ENCODE measurements around the gene RP9. TPM values are rescaled to one million over a fixed set of nuclear protein-coding genes. Genes with fewer than 3 reads are reported as not detected.

The RP9 gene
- total RNA-seq, 1 donor from 2014 or later = 29.4 TPM

DNA sequence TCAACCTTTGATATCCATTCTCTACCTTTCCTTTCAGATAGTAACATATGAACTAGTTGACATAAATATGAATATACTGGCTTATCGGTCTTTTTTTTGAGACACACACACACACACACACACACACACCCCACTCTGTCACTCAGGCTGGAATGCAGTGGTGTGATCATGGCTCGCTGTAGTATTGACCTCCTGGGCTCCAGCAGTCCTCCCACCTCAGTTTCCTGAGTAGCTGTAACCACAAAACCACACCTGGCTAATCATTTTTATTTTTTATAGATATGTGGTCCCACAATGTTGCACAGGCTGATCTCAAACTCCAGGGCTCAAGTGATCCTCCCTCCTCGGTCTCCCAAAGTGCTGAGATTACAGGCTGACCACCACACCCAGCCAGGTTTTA lies 32.5 kb downstream of the RP9 start:
- H3K36me3 Mint-ChIP-seq = no peaks in the 10 kb centered on the region
- no peaks in the 10 kb centered on the region for H3K9me3 ChIP-seq (ENCODE audit: low read depth)
- no peak overlapping the region for H3K4me2 ChIP-seq
- no peak overlapping the region for H3K27ac Mint-ChIP-seq
- H3K27me3 Mint-ChIP-seq (ENCODE audit: insufficient read depth, low read depth) = peaks cover 3% of the 10 kb centered on the region
- no peak overlapping the region for H3K9ac ChIP-seq
- H3K36me3 ChIP-seq = no peaks in the 10 kb centered on the region
- no peaks in the 10 kb centered on the region for H3K4me1 Mint-ChIP-seq
- H3K4me3 Mint-ChIP-seq = no peak overlapping the region
- H3K4me3 ChIP-seq = no peak overlapping the region
- H3K4me1 ChIP-seq = no peaks in the 10 kb centered on the region
- no peaks in the 10 kb centered on the region for H3F3A ChIP-seq (ENCODE audit: low read depth)
- no peak for DNase-seq (ENCODE audit: low spot score)
- no peak overlapping the region for H3K27ac ChIP-seq
- H3K79me2 ChIP-seq (ENCODE audit: low read depth) = no peaks in the 10 kb centered on the region
- H2AFZ ChIP-seq (replicated peaks) = no peak overlapping the region
- TF ChIP-seq EZH2 (IDR thresholded peaks at IDR 0.05) = no peak
- no peak for TF ChIP-seq EZH2phosphoT487 (IDR thresholded peaks at IDR 0.05)
- TF ChIP-seq, protein P1, sequence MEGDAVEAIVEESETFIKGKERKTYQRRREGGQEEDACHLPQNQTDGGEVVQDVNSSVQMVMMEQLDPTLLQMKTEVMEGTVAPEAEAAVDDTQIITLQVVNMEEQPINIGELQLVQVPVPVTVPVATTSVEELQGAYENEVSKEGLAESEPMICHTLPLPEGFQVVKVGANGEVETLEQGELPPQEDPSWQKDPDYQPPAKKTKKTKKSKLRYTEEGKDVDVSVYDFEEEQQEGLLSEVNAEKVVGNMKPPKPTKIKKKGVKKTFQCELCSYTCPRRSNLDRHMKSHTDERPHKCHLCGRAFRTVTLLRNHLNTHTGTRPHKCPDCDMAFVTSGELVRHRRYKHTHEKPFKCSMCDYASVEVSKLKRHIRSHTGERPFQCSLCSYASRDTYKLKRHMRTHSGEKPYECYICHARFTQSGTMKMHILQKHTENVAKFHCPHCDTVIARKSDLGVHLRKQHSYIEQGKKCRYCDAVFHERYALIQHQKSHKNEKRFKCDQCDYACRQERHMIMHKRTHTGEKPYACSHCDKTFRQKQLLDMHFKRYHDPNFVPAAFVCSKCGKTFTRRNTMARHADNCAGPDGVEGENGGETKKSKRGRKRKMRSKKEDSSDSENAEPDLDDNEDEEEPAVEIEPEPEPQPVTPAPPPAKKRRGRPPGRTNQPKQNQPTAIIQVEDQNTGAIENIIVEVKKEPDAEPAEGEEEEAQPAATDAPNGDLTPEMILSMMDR (IDR thresholded peaks at IDR 0.05) = no peak
- H3K27me3 ChIP-seq = no peaks in the 10 kb centered on the region
- H4K20me1 ChIP-seq (ENCODE audit: low read depth) = no peaks in the 10 kb centered on the region
- H3K9me3 Mint-ChIP-seq = peaks cover 2% of the 10 kb centered on the region

DNA sequence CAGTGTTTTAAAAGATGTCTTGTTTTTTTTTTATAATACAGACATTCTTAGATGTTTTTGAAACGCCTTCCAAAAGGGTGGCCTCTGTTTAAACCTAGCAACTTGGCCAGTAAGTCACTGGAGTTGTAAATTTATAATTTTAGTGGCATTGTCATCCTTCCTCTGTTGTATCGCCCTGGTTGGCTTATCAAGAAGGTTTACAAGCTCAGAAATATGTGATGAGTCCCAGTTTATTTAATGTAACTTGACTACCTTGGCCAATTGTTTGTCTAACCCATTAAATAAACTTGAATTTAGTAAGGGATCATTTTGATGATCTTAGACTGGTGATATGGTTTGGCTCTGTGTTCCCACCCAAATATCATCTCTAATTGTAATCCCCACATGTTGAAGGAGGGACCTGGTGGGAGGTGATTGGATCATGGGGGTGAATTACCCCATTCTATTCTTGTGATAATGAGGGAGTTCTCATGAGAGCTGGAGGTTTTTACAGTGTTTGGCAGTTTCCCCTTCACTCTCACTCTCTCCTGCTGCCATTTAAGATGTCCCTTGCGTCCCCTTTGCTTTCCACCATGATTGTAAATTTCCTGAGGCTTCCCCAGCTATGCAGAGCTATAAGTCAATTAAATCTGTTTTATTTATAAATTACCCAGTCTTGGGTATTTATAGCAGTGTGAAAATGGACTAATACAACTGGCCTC lies 33.2 kb downstream of the RP9 start:
- no peak for DNase-seq (ENCODE audit: low spot score)
- H3K4me2 ChIP-seq = no peak overlapping the region
- no peaks in the 10 kb centered on the region for H3K79me2 ChIP-seq (ENCODE audit: low read depth)
- H3K36me3 ChIP-seq = no peaks in the 10 kb centered on the region
- no peaks in the 10 kb centered on the region for H3K4me1 Mint-ChIP-seq
- peaks cover 10% of the 10 kb centered on the region for H3K9me3 Mint-ChIP-seq
- no peaks in the 10 kb centered on the region for H3K9me3 ChIP-seq (ENCODE audit: low read depth)
- no peaks in the 10 kb centered on the region for H3K4me1 ChIP-seq
- no peak overlapping the region for H3K4me3 Mint-ChIP-seq
- no peaks in the 10 kb centered on the region for H3K36me3 Mint-ChIP-seq
- TF ChIP-seq EZH2 (IDR thresholded peaks at IDR 0.05) (no peak), EZH2phosphoT487 (IDR thresholded peaks at IDR 0.05) (no peak)
- no peak overlapping the region for H3K9ac ChIP-seq
- no peak overlapping the region for H2AFZ ChIP-seq (replicated peaks)
- H3F3A ChIP-seq (ENCODE audit: low read depth) = no peaks in the 10 kb centered on the region
- no peak overlapping the region for H3K27ac ChIP-seq
- H3K4me3 ChIP-seq = no peak overlapping the region
- H4K20me1 ChIP-seq (ENCODE audit: low read depth) = no peaks in the 10 kb centered on the region
- peaks cover 2% of the 10 kb centered on the region for H3K27me3 Mint-ChIP-seq (ENCODE audit: insufficient read depth, low read depth)
- no peak overlapping the region for H3K27ac Mint-ChIP-seq
- no peaks in the 10 kb centered on the region for H3K27me3 ChIP-seq

DNA sequence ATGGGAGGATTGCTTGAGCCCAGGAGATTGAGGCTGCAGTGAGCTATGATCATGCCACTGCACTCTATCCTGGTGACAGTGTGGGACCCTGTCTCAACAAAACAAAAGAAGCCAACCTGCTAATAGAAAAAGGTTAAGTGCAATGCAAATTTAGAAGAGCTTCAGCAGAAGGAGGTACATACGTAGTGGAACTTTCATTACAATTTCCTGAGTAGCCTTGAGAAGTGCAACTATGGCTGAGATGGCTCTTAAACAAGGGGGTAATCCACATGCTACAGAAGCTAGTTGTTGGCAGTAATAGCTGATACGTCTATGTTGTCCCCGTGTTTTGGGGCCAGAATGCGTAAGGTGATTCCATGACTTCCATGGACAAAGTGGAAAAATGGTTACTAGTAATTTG lies 36.0 kb downstream of the RP9 start:
- Histone ChIP-seq H3K79me2 (ENCODE audit: low read depth) (no peaks in the 10 kb centered on the region), H4K20me1 (ENCODE audit: low read depth) (no peaks in the 10 kb centered on the region), H3K27ac (no peak overlapping the region), H3K36me3 (no peaks in the 10 kb centered on the region), H3K4me2 (no peak overlapping the region), H3K9me3 (ENCODE audit: low read depth) (no peaks in the 10 kb centered on the region), H3F3A (ENCODE audit: low read depth) (no peaks in the 10 kb centered on the region), H3K27me3 (no peaks in the 10 kb centered on the region), H3K9ac (no peak overlapping the region), H3K4me1 (no peaks in the 10 kb centered on the region), H2AFZ (replicated peaks) (no peak overlapping the region), H3K4me3 (no peak overlapping the region)
- Mint-ChIP-seq H3K4me1 (no peaks in the 10 kb centered on the region), H3K36me3 (no peaks in the 10 kb centered on the region), H3K4me3 (no peak overlapping the region), H3K27me3 (ENCODE audit: insufficient read depth, low read depth) (peaks cover 3% of the 10 kb centered on the region), H3K9me3 (peaks cover 29% of the 10 kb centered on the region), H3K27ac (no peak overlapping the region)
- no peak for DNase-seq (ENCODE audit: low spot score)
- TF ChIP-seq, protein P1 (IDR thresholded peaks at IDR 0.05) = no peak
- TF ChIP-seq EZH2 (IDR thresholded peaks at IDR 0.05) = no peak
- no peak for TF ChIP-seq EZH2phosphoT487 (IDR thresholded peaks at IDR 0.05)

DNA sequence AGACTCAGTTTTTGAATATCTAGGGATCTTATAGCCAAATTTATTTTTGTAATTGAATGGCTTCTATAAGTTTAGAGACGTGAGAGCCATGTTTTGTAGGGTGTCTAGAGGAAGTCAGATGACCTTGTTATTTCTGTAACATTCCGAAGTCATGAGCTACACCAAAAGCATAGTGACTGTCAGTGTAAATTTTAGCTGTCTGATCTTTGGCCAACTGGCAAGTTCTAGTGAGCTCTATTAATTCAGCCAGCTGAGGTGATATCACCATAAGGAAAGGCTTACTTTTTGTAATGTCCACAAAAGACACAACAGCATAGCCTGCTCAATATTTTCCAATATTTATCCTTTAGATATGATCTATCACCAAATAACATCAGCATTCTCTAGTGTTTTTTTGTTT lies 36.7 kb downstream of the RP9 start:
- H4K20me1 ChIP-seq (ENCODE audit: low read depth) = no peaks in the 10 kb centered on the region
- no peak overlapping the region for H3K4me2 ChIP-seq
- TF ChIP-seq, protein P1 (IDR thresholded peaks at IDR 0.05) = no peak
- TF ChIP-seq EZH2phosphoT487 (IDR thresholded peaks at IDR 0.05) (no peak), EZH2 (IDR thresholded peaks at IDR 0.05) (no peak)
- no peaks in the 10 kb centered on the region for H3K9me3 ChIP-seq (ENCODE audit: low read depth)
- H3K79me2 ChIP-seq (ENCODE audit: low read depth) = no peaks in the 10 kb centered on the region
- Mint-ChIP-seq H3K4me3 (no peak overlapping the region), H3K27me3 (ENCODE audit: insufficient read depth, low read depth) (peaks cover 3% of the 10 kb centered on the region), H3K36me3 (no peaks in the 10 kb centered on the region), H3K27ac (no peak overlapping the region), H3K4me1 (no peaks in the 10 kb centered on the region), H3K9me3 (peaks cover 29% of the 10 kb centered on the region)
- no peak overlapping the region for H3K4me3 ChIP-seq
- H3K9ac ChIP-seq = no peak overlapping the region
- no peaks in the 10 kb centered on the region for H3F3A ChIP-seq (ENCODE audit: low read depth)
- no peaks in the 10 kb centered on the region for H3K27me3 ChIP-seq
- H3K27ac ChIP-seq = no peak overlapping the region
- DNase-seq (ENCODE audit: low spot score) = no peak
- no peak overlapping the region for H2AFZ ChIP-seq (replicated peaks)
- no peaks in the 10 kb centered on the region for H3K4me1 ChIP-seq
- H3K36me3 ChIP-seq = no peaks in the 10 kb centered on the region
